ENCODE results near the gene ACO1.

GRCh38 chr9:32378993-32379729, 5.3 kb upstream of the ACO1 start:
- TF ChIP-seq CTCF (IDR thresholded peaks at IDR 0.05) (peak; percentile 90), EZH2 (IDR thresholded peaks at IDR 0.05) (no peak), EZH2phosphoT487 (IDR thresholded peaks at IDR 0.05) (no peak)
